GM19043 (cell line): ENCODE measurements around the gene ZNHIT3.

Experiments
- ATAC-seq: cut with Tn5 transposase; IDR thresholded peaks from one replicate; pipeline ENCODE4 v1.9.1; 2021; ENCODE audit warnings: low read depth; ENCODE audit not compliant: unreplicated experiment

ZNHIT3 gene

DNA sequence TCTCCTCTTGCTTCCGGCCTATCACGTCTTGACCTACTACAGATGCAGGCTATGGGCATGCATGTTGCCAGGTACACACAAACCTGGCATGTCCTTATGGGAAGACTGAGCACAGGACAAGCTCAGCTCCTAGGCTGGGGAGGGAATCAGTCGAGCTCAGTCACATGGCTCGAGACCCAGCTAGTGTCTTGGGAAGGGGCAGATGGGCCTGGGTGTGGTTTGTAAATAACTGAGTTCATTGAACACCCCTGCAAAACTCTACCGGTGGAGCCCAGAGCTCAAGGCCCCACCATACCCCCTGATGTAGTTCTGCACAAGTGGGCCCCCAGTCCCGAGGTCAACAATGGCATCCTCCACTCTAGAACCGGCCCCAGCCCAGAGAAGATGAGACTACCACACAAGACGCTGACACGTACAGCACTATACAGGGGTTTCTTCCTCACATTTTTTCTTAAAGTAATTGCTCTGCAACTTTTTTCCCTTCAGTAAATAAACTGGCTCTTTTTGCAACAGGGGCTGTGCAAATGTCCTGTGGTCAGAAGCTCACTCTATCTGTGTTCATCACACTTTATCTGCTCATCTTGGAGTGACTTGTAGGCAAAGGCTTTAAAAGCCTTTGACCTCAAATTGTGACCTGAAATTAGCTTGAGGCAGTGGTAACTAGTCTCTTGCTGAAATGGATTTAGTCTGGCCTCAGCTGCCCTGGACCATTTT, 22.9 kb downstream of the ZNHIT3 start:
- ATAC-seq = no peak

DNA sequence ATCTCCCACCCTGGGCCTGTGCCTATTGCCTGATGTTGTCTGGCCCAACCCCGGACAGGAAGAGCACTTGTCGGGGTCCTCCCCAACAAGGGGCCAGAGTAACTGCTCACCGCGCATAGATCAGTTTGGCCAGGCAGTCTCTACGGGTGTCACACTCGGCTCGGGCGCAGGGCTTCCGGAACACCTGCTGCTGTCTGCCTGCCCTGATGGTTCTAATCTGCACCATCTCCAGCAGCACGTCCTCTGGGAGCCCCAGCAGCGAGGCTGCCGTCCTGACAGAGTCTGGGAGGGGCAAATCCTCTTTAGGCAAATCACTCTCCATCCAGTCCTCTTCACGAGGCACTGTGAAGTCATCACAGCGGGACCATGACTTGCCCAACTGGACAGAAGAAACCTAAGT, 24.2 kb downstream of the ZNHIT3 start:
- no peak for ATAC-seq

DNA sequence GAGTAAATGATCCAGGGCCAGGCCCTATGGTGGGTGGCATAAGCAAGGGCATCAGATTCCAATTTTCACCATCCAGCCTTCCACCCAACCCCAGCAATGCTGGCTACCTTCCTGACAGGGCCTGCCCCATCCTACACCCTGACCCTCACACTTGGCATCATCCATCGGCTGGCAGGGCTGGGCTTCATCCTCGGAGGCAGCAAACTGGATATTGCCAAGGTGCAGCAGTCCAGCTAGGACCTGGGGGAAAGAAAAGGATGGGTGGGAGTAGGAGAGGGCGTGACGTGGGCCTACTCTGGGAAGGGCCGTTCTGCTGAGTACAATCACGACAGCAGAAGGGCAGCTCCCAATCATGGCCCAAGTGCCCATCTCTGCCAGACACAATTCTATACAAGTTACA, 24.7 kb downstream of the ZNHIT3 start:
- no peak for ATAC-seq

- no peak for ATAC-seq
Measured at GRCh38 chr17:36512641-36513040, 26.2 kb downstream of the ZNHIT3 start.

DNA sequence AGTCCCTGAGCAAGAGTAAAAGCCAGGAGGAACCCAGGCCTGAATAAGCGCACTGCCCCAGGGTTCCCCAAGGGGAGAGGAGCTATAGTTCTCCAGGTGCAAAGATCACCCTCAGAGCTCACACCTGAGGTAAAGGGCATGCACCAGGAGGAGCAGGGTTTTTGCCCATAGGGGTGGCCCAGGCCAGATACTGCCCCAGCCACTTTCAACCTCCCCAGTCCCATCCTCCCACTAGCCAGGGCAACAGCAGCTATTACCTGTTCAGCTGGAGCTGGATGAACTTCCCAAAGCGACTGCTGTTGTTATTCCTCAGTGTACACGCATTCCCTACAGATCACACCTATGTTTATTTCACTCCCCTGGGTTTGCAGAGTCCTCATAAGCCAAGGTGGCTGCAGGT, 28.4 kb downstream of the ZNHIT3 start:
- no peak for ATAC-seq

DNA sequence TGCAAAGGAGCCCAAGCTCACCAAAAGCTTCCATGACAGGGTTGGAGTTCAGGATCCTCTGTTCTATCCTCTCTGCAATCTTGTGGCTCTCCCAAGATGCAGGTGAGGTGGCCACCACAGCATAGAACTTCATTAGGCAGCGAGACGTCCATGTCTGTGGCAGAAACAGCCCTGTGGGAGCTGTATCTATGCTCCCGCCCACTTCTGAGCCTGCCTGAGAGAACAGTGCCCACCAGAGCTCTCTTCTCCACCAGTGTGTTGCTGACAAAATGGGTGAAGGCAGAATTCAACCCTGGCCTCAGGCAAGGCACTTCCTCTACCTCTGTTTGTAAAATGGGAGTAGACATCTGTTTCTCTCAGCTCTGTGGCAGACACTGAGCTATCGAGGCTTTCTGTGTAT, 29.4 kb downstream of the ZNHIT3 start:
- ATAC-seq = no peak

- ATAC-seq = no peak
Measured at GRCh38 chr17:36523113-36523512, 36.6 kb downstream of the ZNHIT3 start.

GRCh38 chr17:36524428-36524876, 38.0 kb downstream of the ZNHIT3 start:
- no peak for ATAC-seq

GRCh38 chr17:36525113-36525512, 38.6 kb downstream of the ZNHIT3 start:
- ATAC-seq = no peak

- ATAC-seq = no peak
Measured at GRCh38 chr17:36525888-36526287, 39.4 kb downstream of the ZNHIT3 start.

GRCh38 chr17:36527621-36528250, 41.3 kb downstream of the ZNHIT3 start:
- no peak for ATAC-seq

DNA sequence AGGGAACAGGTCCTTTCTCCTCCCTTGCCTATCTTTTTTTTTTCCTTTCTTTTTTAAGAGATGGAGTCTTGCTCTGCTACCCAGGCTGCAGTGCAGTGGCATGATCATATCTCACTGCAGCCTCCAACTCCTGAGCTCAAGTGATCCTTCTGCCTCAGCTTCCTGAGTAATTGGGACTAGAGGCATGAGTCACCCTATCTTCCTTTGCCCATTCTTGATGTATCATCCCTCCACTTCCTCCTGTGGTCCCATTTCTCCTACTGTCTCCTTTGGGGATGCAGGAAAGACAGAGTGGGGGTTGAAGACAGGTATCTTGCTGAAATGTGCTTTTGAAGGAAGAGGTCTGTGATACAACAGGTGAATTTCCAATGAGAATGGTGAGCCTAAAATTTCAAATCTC, 42.6 kb downstream of the ZNHIT3 start:
- no peak for ATAC-seq

GRCh38 chr17:36532435-36532975, 46.0 kb downstream of the ZNHIT3 start:
- ATAC-seq = no peak

- no peak for ATAC-seq
Measured at GRCh38 chr17:36533935-36534839, 47.7 kb downstream of the ZNHIT3 start.

- ATAC-seq = peak; percentile 68
Measured at GRCh38 chr17:36534840-36535668, 48.6 kb downstream of the ZNHIT3 start, which contains the start of the genes MYO19 and PIGW. MYO19 (minus strand) TSS chr17:36534868; CDS start chr17:36532538, 2,330 bp downstream. PIGW (plus strand) TSS chr17:36534987; CDS start chr17:36537102, 2,115 bp downstream.

GRCh38 chr17:36535669-36536081, 49.2 kb downstream of the ZNHIT3 start:
- no peak for ATAC-seq

- ATAC-seq = no peak
Measured at GRCh38 chr17:36540696-36541095, 54.2 kb downstream of the ZNHIT3 start.

GRCh38 chr17:36542755-36543154, 56.3 kb downstream of the ZNHIT3 start:
- no peak for ATAC-seq

GRCh38 chr17:36544044-36544306, 57.5 kb downstream of the ZNHIT3 start:
- ATAC-seq = no peak
